HG02759 (cell line): ENCODE results near the gene PCDHGC5.

Source experiments
- ATAC-seq: cut with Tn5 transposase; IDR thresholded peaks from one replicate; pipeline ENCODE4 v1.9.1; 2021; ENCODE audit warnings: mild to moderate bottlenecking, moderate library complexity; ENCODE audit not compliant: unreplicated experiment

Gene PCDHGC5

DNA sequence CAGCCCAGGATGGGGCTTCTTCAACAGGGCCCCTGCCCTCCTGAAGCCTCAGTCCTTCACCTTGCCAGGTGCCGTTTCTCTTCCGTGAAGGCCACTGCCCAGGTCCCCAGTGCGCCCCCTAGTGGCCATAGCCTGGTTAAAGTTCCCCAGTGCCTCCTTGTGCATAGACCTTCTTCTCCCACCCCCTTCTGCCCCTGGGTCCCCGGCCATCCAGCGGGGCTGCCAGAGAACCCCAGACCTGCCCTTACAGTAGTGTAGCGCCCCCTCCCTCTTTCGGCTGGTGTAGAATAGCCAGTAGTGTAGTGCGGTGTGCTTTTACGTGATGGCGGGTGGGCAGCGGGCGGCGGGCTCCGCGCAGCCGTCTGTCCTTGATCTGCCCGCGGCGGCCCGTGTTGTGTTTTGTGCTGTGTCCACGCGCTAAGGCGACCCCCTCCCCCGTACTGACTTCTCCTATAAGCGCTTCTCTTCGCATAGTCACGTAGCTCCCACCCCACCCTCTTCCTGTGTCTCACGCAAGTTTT lies 23.6 kb downstream of the PCDHGC5 start:
- ATAC-seq, result no peak

GRCh38 chr5:141512911-141513626 lies 24.2 kb downstream of the PCDHGC5 start:
- ATAC-seq, result no peak

DNA sequence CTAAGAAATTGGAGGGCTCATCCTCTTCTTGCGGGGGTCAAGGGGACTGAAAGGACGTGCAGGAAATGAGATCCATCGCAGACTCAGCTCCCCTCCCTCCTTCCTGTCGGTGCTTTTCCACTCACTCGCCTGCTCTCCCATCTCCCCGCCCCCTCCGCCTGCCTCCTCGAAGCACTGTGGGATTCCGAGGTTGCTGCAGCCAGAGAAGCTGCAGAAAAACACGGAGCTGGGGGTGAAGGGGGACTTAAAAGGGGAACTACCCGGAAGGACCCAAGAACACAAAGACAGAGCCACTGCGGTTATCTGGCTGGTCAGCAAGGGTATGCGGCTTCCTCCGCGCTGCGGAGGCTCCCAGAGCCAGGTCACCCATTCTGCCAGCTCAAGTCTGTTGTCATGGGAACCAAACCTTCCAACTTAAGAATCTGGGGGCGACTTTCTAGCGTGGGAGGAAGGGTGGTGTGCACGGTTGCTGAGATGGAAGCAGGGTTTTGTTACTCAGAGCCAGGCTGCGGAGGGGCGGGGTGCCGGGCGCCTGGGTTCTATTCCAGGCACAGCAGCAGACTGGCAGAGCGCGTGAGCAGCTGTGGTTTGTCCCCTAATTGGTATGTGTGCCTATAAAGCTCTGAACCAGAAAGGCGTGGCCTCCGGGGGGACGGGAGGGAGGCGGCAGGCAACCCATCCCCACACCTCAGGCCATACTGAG lies 24.9 kb downstream of the PCDHGC5 start:
- peak; percentile 45 for ATAC-seq

- ATAC-seq, result peak; percentile 10
Measured at GRCh38 chr5:141514330-141515133, 25.7 kb downstream of the PCDHGC5 start.

- no peak for ATAC-seq
Measured at GRCh38 chr5:141515141-141515540, 26.3 kb downstream of the PCDHGC5 start.

DNA sequence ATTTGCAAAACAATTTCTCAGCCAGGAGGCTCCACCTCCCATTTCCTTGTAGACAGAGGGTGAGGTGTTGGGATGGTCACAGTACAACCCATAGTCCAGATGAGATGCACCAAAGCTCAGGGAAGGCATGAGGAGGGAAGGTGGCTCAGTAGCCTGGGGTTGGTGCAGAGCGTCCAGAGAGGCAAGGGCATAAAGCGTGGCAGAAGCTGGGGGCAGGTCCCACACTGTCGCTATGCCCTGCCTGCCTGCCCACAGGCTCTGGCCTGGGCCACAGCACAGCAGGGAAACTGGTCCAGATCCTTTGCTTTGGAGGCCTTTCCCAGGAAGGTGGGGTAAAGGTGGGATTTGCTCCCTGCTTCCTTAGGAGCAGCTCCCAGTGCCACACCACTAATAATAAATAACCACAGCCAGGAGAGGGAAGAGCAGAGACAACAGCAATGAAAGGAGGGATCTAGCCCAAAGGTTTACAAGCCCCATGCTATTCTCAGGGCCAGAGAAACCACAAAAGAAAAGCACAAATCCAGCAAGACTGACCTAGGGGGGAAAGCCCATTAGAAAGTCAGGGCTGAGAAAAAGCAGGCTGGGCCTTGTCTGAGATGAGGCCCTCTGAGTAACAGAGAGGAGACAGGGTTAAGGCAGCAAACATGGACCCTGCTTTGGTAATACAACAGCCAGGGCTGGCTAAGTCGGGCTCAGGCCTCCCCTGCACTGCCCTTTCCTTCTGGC lies 27.2 kb downstream of the PCDHGC5 start:
- no peak for ATAC-seq

DNA sequence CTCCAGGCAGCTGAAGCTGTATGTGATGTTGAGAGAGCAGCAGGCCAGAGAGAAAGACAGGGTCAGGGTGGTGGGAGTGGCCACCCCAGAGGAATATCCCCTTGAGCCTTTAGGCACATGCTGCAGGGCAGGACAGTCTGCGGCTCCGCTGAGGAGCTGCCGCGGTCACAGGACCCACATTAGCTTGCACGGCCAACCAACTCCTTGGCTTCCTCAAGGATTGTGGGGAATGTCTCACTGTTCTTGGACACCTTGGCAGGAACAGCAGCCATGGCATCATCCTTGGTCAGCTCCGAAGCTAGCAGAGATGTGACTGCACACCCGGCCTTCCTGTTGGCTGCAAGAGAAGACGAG lies 27.8 kb downstream of the PCDHGC5 start:
- no peak for ATAC-seq

DNA sequence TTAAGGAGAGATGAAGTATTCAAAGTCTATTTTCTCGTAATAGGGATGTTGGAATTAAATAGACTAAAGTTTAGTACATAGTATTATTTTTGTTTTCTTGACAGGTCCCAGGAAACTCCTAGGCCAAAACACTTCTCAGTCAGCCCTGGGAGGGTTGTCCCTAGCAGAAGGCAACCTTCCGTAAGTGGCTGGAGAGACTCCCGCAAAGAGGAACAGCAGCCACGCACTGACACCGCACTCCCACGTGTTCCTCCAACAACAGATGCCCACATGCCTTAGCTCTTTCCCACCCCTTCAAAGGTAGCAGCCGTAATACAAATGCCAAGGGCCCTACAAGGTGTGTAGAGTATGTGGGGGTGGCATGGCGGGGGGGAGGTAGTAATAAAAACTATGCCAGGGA lies 28.4 kb downstream of the PCDHGC5 start:
- no peak for ATAC-seq

DNA sequence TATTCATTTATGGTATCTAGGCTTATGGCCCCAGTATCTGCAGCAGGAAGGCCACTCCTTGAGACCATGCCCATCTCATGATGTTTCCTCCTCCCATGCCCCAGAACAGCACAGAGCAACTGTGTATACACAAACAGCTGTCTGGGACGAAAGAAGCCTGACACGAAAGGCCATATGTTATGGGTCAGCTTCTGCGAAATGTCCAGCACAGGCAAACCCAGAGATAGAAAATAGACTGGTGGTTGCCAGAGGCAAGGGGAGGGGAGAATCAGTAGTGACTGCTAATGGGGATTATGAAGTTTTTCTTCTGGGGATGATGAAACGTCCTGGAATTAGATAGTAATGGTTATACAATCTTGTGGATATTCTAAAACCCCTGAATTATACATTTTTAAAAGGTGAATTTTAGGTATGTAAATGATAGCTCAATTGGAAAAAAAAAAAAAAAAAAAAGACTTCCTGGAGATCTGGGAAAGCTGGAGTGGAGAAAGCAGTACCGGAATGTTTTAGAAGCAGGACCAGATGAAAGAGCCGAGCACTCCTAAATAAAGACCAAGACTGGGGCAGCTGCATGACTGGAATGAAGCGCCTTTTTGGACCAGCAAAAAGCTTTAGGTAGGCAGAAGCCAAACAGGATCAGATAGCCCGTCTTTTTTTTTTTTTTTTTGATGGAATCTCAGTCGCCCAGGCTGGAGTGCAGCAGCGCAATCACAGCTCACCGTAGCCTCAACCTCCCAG lies 29.2 kb downstream of the PCDHGC5 start:
- no peak for ATAC-seq

DNA sequence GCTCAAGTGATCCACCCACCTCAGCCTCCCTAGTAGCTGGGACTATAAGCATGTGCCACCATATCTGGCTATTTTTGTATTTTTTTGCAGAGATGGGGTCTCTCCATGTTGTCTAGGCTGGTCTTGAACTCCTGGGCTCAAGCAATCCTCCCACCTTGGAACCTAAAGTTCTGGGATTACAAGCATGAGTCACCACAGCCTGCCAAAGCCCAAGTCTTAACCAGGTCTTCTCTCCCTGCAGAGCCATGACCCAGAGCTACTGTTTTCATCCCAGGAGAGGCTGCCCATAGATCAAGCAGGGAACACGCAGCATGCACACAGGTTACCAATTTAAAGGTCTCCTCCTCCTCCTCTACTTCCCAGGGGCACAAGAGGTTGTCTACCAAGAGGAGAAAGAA lies 29.7 kb downstream of the PCDHGC5 start:
- no peak for ATAC-seq

DNA sequence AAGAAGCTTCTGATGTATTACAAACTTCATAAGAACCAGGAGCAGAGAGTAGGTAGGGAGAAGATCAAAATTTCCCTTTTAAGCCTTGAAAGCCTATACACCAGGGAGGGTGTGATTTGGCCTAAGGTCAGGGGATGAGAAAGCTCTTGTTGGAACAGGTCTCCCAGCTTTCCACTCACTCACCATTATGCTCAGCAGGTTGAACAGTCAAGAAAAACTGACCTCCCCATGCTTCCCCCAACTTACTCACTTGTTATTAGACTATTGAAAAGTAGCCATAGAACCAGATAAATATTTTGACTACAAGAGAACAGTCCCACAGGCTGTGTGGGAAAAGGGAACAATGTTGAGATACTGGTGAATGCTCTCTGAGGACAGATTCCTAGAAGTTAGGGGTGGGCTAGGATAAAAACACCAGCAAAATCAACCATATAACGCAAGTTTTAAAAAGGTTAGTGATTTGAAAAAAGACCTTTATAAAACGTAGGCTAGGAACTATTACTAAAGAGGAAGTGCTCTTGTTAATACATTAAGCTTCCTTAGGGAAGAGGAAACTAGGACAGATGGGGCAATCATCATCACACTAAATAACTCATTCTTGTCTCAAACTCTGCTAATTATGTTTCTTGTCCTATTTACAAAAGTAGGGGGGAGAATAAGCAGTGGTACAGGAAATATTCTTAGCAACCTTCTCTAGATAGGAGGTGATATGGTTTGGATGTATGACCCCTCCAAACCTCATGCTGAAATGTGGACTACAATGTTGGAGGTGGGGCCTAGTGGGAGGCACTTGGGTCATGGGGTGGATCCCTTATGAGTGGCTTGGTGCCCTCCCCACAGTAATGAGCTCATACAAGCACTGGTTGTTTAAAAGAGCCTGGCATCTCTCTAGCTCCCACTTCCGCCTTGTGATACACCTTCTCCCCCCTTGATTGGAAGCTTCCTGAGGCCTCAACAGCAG lies 31.0 kb downstream of the PCDHGC5 start:
- no peak for ATAC-seq

DNA sequence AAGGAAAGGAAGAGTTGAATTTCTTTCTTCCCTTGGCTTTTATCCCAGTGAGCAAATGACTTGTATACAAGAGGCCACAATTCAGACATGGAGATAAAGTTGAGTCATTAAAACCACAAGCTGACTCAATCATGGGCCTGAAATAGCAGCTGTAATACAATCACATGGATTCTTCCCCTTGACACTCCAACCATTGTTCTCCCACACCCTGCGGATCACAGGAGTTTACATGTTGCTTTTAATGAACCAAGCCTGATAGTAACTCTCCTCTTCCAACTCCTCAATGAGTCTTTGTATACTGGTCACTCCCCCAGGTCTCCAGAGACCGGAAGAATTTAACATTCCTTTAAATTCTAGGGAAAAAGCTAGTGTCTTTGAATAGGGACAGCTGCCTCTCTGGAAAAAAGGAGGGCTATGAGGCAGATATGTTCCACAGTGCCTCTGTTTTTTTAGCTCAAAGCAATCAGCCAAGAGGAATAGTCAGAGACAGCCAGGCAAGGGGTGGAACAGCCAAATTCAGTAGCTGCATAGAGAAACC lies 32.4 kb downstream of the PCDHGC5 start:
- ATAC-seq, result no peak

DNA sequence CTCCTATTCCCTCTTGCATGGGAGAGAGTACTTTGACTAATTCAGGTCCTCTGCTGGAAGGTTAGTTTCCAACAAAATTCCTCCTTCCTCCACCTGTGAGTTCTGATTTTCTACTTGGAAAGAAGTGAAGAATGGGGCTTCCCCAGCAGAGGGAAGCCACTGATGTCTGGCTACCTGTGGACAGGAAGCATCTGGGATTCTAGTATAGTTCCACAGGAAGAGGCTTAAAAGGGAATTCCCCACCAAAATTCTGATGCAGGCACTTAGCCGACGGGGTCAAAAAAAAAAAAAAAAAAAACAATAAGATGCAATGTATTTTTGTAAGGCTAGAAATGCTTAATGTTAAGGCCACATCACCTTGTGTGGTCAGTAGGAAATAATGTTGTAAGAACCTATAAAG lies 33.4 kb downstream of the PCDHGC5 start:
- no peak for ATAC-seq

GRCh38 chr5:141523991-141524390 lies 35.1 kb downstream of the PCDHGC5 start:
- no peak for ATAC-seq

GRCh38 chr5:141524604-141525597 lies 36.0 kb downstream of the PCDHGC5 start:
- ATAC-seq, result peak; percentile 65

GRCh38 chr5:141525653-141526052 lies 36.8 kb downstream of the PCDHGC5 start:
- ATAC-seq, result no peak

DNA sequence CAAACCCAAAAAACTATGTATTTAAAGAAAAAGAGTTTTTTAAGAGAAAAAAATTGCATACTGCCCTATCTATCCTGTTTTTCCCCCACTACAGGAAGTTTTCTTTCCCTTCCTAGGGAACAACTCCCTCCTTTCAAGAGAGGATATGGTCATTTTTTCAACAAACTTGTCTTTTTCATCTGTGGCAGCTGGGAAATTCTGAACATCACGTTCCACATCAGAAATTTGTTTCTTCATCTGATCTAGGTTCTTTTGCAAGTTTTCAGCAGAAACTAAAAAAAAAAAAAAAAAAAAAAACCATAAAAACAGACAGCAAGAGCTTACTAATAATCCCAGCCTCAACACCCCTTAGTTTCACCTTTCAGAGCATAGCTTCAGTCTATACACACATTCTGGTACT lies 38.5 kb downstream of the PCDHGC5 start:
- ATAC-seq, result no peak
